Stimulated activated CD4-positive, alpha-beta T cell treated with anti-CD3 and anti-CD28 coated beads, Interleukin-15, amount 100 ng/mL, for 48 hours (primary cell): Measurements from ENCODE around the gene FURIN.
"Not testable (repeated sequence)": the region's sequence is repeated elsewhere in the genome, so short reads cannot be mapped to it uniquely, and the experiment has no call there.

Experiments
- DNase-seq, 2 donors: peaks; one replicate each; pipeline ENCODE4 v3.0.0-alpha.2; 2020; ENCODE audit warnings: low read depth in 2 of 2

FURIN gene

GRCh38 chr15:90882781-90883525 is 14.6 kb downstream of the FURIN start:
- DNase-seq, result no peak

GRCh38 chr15:90883526-90883975 is 15.2 kb downstream of the FURIN start:
- DNase-seq, result no peak

GRCh38 chr15:90883976-90884718 is 15.8 kb downstream of the FURIN start, which contains the start of gene FES:
Gene FES (plus strand): TSS chr15:90884504. CDS start chr15:90885046, 542 bp downstream.
- no peak for DNase-seq

GRCh38 chr15:90884719-90885431 is 16.5 kb downstream of the FURIN start:
- no peak for DNase-seq

GRCh38 chr15:90885432-90886290 is 17.3 kb downstream of the FURIN start:
- DNase-seq, result peak; percentile 58 to 80

- no peak for DNase-seq
Observed at GRCh38 chr15:90886291-90886614, 17.9 kb downstream of the FURIN start.

GRCh38 chr15:90887037-90887481 is 18.7 kb downstream of the FURIN start:
- no peak for DNase-seq

GRCh38 chr15:90889313-90889730 is 20.9 kb downstream of the FURIN start:
- DNase-seq, result no peak

GRCh38 chr15:90889736-90890456 is 21.5 kb downstream of the FURIN start:
- DNase-seq, result no peak

- DNase-seq, result no peak
Observed at GRCh38 chr15:90890839-90891238, 22.5 kb downstream of the FURIN start.

GRCh38 chr15:90891346-90891949 is 23.1 kb downstream of the FURIN start:
- no peak for DNase-seq

- no peak for DNase-seq
Observed at GRCh38 chr15:90892023-90892422, 23.6 kb downstream of the FURIN start.

GRCh38 chr15:90892498-90893174 is 24.2 kb downstream of the FURIN start:
- DNase-seq, result no peak

GRCh38 chr15:90893175-90894090 is 25.0 kb downstream of the FURIN start:
- no peak for DNase-seq

GRCh38 chr15:90895571-90896117 is 27.3 kb downstream of the FURIN start:
- DNase-seq, result no peak

- DNase-seq, result not testable (repeated sequence)
Observed at GRCh38 chr15:90897131-90897655, 28.8 kb downstream of the FURIN start.

GRCh38 chr15:90901175-90902039 is 33.0 kb downstream of the FURIN start:
- no peak for DNase-seq
